HG02678 (cell line): Measurements from ENCODE around the gene MAFB.

Source experiments
- ATAC-seq: cut with Tn5 transposase; IDR thresholded peaks from one replicate; pipeline ENCODE4 v1.9.1; 2021; ENCODE audit warnings: mild to moderate bottlenecking, moderate library complexity; ENCODE audit not compliant: unreplicated experiment

MAFB gene

DNA sequence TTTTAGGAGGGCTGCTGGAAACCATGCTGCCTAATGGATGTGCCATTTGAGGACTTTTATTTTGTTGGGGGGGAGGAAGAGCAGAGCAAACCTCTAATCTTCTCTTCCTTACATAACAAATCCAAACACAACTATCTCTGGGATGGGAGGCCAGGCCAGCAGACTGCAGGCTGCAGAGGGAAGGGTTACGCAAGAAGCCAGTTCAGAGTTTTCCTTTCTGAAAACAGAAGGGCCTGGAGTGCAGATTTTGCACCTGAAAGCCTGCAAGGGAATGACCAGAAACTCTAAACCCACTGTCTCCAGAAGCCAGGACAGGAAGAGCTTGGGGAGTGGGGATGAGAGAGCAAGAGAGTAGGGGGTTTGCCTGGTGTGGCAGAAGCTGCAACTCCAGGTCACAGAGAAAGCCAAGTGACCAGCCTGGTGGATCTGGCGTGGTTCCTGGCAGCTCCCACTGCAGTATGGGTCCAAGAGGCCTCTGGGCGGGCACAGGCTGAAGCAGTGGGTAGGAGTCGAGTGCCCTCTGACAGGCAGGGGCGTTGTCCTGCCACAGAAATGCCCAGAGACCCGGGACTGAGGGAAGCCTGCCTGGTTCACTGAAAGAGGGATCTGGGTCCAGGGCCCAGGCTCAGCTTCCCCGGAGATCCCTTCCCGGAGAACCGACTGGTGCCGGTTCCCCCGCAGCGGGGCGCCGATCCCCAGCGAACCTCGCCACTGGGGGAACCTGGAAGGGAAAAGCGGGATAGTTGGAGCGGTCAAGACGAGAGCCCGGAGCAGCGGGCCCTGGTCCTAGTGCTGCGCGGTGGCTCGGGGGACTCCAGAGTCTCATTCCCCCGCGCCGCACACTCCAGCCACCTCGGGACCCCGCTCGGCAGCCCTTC lies 6.7 kb downstream of the MAFB start:
- no peak for ATAC-seq

GRCh38 chr20:40681684-40682083 lies 7.4 kb downstream of the MAFB start:
- no peak for ATAC-seq

- no peak for ATAC-seq
These were observed 7.9 kb downstream of the MAFB start for GRCh38 chr20:40681165-40681564.

GRCh38 chr20:40680161-40680959 lies 8.7 kb downstream of the MAFB start:
- peak; percentile 70 for ATAC-seq

GRCh38 chr20:40679184-40679583 lies 9.9 kb downstream of the MAFB start:
- no peak for ATAC-seq

DNA sequence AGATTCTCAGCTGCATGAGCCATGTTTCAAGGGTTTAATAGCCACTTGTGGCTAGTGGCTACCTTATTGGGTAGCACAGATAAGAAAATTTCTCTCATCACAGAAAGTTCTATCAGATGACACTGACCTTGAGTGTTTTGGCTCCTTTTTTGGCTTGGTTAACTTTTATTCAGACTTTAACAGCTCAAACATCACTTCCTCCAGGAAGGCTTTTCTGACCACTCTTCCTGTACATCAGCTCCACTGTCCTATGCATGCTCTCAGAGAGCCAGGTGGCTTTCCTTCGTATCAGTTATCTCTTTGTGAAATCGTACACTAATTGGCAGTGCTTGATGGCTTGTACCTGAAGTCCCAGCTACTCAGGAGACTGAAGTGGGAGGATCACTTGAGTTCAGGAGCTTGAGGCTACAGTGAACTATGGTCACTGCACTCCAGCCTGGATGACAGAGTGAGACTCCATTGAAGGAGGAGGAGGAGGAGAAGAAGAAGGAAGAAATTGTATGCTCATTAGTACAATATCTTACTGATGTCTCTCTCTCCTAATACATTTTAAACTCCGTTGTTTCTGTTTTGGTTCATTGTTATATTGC lies 10.7 kb downstream of the MAFB start:
- no peak for ATAC-seq

GRCh38 chr20:40677343-40677924 lies 11.6 kb downstream of the MAFB start:
- no peak for ATAC-seq

DNA sequence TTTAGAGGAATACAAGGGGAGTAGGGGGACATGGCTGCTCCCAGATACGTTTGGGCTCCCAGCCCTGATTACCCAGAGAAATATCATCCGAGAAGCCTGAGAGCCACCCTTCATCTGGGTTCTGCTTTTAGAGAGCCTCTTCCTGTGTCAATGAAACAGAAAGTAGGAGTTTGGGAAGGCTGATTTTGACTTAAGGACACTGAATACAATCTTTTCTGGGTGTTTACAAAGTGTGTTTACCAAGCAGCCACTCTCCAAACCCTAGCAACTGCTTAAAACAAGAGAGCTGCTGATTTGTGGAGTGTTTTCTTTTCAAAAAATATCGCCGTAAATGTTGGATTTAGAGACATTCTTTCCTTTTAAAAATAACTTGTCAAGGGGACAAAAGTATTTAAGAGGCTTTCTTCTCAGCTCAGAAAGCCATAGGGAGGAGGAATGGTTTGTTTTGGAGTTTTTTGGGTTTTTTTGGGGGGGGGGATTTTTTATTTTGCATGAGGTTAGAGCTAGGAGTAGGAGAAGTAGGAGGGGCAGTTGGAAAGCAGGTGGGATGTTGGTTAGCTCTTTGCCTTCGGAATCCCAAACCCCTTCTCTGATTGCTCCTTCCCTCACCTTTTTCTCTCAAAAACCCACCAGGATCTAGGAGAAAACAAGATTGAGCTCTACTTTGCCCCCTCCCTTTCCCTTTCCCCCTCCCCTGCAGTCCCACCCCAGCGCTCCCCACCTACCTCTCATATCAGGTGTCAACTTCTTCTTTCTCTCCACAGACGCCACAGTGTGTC lies 12.4 kb downstream of the MAFB start:
- ATAC-seq = no peak

GRCh38 chr20:40675599-40676221 lies 13.3 kb downstream of the MAFB start:
- ATAC-seq = no peak

GRCh38 chr20:40673442-40673841 lies 15.6 kb downstream of the MAFB start:
- no peak for ATAC-seq

DNA sequence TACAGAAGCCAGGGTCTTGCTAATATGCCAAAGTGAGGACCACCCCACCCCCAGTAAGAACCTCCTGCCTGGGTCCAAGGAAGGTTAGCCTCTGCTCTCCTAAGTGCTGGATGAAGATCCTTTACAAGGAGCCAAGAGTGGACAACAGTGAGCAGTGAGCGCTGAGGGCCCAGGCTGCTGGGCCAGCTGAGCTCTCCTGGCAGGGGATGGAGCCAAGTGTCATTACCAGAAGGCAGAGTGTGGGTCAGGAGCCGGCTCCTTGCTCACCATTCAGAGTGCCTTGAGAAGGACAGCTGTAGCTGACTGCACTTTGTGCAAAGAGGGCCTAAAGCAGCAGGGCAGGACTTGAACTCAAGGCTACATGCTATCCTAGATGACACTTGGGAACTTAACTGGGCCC lies 16.9 kb downstream of the MAFB start:
- ATAC-seq = no peak

- ATAC-seq = no peak
These were observed 18.8 kb downstream of the MAFB start for GRCh38 chr20:40670253-40670652.

GRCh38 chr20:40669692-40670091 lies 19.3 kb downstream of the MAFB start:
- ATAC-seq = no peak

- no peak for ATAC-seq
These were observed 20.4 kb downstream of the MAFB start for GRCh38 chr20:40668449-40669228.

DNA sequence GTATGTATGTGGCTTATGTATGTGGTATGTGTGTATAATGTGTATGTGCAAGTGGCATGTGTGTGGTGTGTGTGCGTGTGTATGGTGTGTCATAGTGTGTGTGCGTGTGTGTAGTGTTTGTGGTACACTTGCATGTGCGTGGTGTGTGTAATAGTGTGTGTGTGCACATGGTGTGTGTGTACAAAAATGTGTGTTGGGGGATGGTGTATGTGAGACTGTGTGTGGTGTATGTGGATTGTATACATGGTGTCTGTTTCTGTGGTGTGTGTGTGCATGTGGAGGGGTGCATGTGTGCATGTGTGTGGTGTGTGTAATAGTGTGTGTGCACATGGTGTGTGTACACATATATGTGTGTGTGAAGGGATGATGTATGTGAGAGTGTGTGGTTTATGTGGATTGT lies 21.5 kb downstream of the MAFB start:
- no peak for ATAC-seq

- ATAC-seq = no peak
These were observed 22.7 kb downstream of the MAFB start for GRCh38 chr20:40666336-40666735.

- ATAC-seq = no peak
These were observed 24.1 kb downstream of the MAFB start for GRCh38 chr20:40664891-40665290.

GRCh38 chr20:40663991-40664880 lies 24.8 kb downstream of the MAFB start:
- ATAC-seq = no peak
